GM10266 (cell line): ENCODE results near the gene BRSK2.

Experiments
- DNase-seq: peaks from one replicate; pipeline ENCODE4 v3.0.0; 2012; ENCODE audit errors: extremely low spot score
- CTCF ChIP-seq: IDR thresholded peaks from 2 replicates; pipeline ENCODE4 v1.5.1; 2012; ENCODE audit warnings: mild to moderate bottlenecking, low read depth; ENCODE audit not compliant: control insufficient read depth, insufficient read depth; ENCODE audit errors: missing control alignments

The BRSK2 gene

GRCh38 chr11:1436468-1437039 lies 46.8 kb downstream of the BRSK2 start:
- DNase-seq, result peak; percentile 47
- no peak for TF ChIP-seq CTCF

GRCh38 chr11:1437500-1437899 lies 47.8 kb downstream of the BRSK2 start:
- no peak for TF ChIP-seq CTCF
- no peak for DNase-seq

- no peak for DNase-seq
These were observed 48.7 kb downstream of the BRSK2 start for GRCh38 chr11:1438261-1438966.

GRCh38 chr11:1438967-1439330 lies 49.2 kb downstream of the BRSK2 start:
- no peak for TF ChIP-seq CTCF
- DNase-seq, result no peak

More at GRCh38 chr11:1438261-1438966, 48.7 kb downstream of the BRSK2 start:
- TF ChIP-seq CTCF, result no peak

- no peak for DNase-seq
- no peak for TF ChIP-seq CTCF
These were observed 49.6 kb downstream of the BRSK2 start for GRCh38 chr11:1439341-1439740.

- TF ChIP-seq CTCF, result no peak
- DNase-seq, result no peak
These were observed 50.3 kb downstream of the BRSK2 start for GRCh38 chr11:1440066-1440465.

- no peak for DNase-seq
- TF ChIP-seq CTCF, result no peak
These were observed 50.8 kb downstream of the BRSK2 start for GRCh38 chr11:1440496-1440895.
